BLaER1 treated with 17β-estradiol and CSF1 and Interleukin-3, amounts not matched to agents 10 nM and 100 nM (cell line): ENCODE results near the gene TMPRSS6.
A peak's percentile ranks its signal among the peaks of the same experiment; 100 is the strongest.

Experiments
- H3K27ac ChIP-seq, 11 experiments: shearing (Covaris generic); formaldehyde crosslinking; 2 replicates each; pipeline ENCODE4 v1.8.1; 2022
- H3K27me3 ChIP-seq, 11 experiments: shearing (Covaris generic); formaldehyde crosslinking; 2 replicates each; pipeline ENCODE4 v1.8.1; 2022
- H3K36me3 ChIP-seq, 11 experiments: shearing (Covaris generic); formaldehyde crosslinking; 2 replicates each; pipeline ENCODE4 v1.8.1; 2022
- H3K4me1 ChIP-seq, 10 experiments: shearing (Covaris generic); formaldehyde crosslinking; 2 replicates each; pipeline ENCODE4 v1.8.1; 2022
- H3K4me2 ChIP-seq, 11 experiments: shearing (Covaris generic); formaldehyde crosslinking; 2 replicates each; pipeline ENCODE4 v1.8.1; 2022
- H3K4me3 ChIP-seq, 10 experiments: shearing (Covaris generic); formaldehyde crosslinking; 2 replicates each; pipeline ENCODE4 v1.8.1; 2022
- H3K9ac ChIP-seq, 11 experiments: shearing (Covaris generic); formaldehyde crosslinking; 2 replicates each; pipeline ENCODE4 v1.8.1; 2022
- H3K9me3 ChIP-seq, 11 experiments: shearing (Covaris generic); formaldehyde crosslinking; replicated peaks in 1 of 11; 2 replicates each; pipeline ENCODE4 v1.8.1; 2022
- H4K20me1 ChIP-seq, 11 experiments: shearing (Covaris generic); formaldehyde crosslinking; 2 replicates each; pipeline ENCODE4 v1.8.1; 2022
- Cebpa-rat ChIP-seq, 11 experiments: shearing (Covaris generic); IDR thresholded peaks; 2 replicates each; pipeline ENCODE4 v1.8.1; 2022

TMPRSS6 gene

DNA sequence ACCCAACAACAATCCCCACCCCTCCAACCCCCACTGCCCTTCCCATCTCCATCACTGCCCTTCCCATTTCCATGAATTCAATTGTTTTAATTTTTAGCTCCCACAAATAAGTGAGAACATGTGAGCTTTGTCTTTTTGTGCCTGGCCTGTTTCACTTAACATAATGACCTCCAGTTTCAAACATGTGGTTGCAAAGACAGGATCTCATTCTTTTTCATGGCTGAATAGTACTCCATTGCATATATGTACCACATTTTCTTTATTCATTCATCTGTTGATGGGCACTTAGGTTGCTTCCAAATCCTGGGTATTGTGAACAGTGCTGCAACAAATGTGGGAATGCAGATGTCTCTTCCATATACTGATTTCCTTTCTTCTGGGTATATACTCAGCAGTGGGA, 41.2 kb upstream of the TMPRSS6 start:
- peaks cover 15 to 53% (median 43%) of the 10 kb centered on the region in 10 experiments for H3K4me1 ChIP-seq
- TF ChIP-seq Cebpa-rat (IDR thresholded peaks at IDR 0.05), result no peak
- H4K20me1 ChIP-seq, result peaks cover 0 to 7% (median 0%) of the 10 kb centered on the region in 11 experiments; a peak in 1 of 22 replicates
- H3K27me3 ChIP-seq, result peaks cover 0 to 2% (median 0%) of the 10 kb centered on the region in 11 experiments; a peak in 2 of 22 replicates
- no peaks in the 10 kb centered on the region for H3K36me3 ChIP-seq
- no peak overlapping the region for H3K9ac ChIP-seq
- H3K4me3 ChIP-seq, result no peak overlapping the region
- no peak overlapping the region for H3K4me2 ChIP-seq
- H3K27ac ChIP-seq, result no peak overlapping the region
- H3K9me3 ChIP-seq, result peaks cover 0 to 17% (median 5%) of the 10 kb centered on the region in 11 experiments; a peak in 10 of 22 replicates

DNA sequence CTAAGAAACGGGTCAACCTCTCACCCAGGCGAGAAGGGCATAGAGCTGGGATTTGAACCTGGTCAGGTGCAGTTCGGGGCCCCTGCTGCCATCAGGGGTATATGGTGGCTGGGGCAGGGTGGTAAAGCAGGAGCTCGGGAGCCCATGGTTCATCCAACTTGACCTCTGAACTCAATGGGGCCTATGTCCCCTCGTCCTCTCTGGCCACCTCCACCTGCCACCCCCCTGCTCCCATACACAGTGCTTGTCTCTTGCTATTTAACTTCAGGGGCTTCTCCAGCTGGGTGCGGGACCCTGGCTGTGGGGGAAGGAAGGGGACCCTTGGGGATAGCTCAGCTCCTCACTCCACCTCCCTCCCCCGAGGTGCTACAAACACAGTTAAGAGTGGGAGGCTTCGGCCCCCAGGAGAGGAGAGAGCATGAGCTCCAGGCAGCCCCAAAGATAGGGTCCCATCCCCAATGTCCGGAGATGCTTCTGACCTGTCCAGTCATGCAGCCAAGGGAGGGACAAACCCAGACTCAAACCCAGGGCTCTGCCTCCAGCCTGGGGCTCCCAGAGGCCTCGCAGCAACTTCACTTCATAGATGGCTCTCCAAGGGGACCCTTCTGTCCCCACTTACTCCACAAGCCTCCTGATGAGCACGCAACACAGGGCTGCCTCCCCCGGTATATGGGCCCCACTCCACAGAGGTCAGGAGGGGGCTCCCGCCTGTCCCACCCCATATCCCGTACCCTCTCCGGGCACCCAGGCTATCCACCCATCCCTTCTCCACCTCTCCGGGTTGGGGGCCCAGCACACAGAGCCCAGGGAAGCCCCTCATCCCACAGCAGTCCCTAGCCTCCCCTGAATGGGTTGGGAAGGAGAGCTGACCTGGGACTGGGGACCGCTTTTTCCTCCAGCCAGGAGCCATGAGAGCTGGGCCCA, 39.5 kb upstream of the TMPRSS6 start:
- Histone ChIP-seq H3K36me3 (no peaks in the 10 kb centered on the region), H3K4me2 (peak overlapping the region; percentile 61 to 87 (median 84)), H3K9ac (peak overlapping the region in 9 of 11 experiments; percentile 6 to 58 (median 43); a peak in 13 of 22 replicates), H3K27ac (no peak overlapping the region; a peak in 3 of 22 replicates), H3K27me3 (peaks cover 0 to 10% (median 0%) of the 10 kb centered on the region in 11 experiments; a peak in 2 of 22 replicates), H3K4me1 (peaks cover 25 to 58% (median 45%) of the 10 kb centered on the region in 10 experiments), H3K9me3 (peaks cover 0 to 10% (median 5%) of the 10 kb centered on the region in 11 experiments; a peak in 7 of 22 replicates), H3K4me3 (peak overlapping the region in 2 of 10 experiments; percentile 8 to 32; a peak in 2 of 20 replicates), H4K20me1 (peaks cover 0 to 7% (median 0%) of the 10 kb centered on the region in 11 experiments; a peak in 1 of 22 replicates)
- TF ChIP-seq Cebpa-rat (IDR thresholded peaks at IDR 0.05), result no peak

DNA sequence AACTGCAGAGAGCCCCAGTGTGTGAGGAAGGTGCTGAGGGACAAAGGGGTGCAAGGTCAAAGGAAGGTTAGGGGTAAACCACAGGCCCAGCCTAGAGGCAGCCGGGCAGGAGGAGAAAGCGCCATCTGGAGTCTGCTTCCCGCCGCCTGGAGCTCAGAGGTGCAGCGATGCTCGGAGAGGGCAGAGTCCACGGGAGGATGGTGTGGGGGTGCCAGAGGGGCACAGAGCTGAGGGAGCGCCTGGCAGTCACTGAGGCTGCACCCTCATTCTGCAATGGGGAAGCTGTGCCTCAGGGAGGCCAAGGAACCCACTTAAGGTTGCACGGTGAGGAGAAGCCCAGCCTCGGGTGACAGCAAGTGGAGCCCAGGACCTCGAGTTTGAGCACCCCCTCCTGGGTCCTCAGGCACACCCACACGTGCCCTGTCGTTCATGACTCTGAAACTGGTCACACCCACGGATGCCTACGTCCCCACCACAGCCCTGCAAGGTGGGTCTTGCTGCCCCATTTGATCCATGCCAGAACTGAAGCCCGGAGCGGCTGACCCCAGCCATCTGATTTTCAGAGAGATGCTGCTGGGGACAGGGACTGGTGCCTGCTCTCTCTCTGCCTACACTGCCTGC, 38.6 kb upstream of the TMPRSS6 start:
- no peak overlapping the region for H3K27ac ChIP-seq
- peaks cover 0 to 7% (median 0%) of the 10 kb centered on the region in 11 experiments; a peak in 1 of 22 replicates for H4K20me1 ChIP-seq
- H3K4me2 ChIP-seq, result peak overlapping the region in 8 of 11 experiments; percentile 77 to 87 (median 85); a peak in 18 of 22 replicates
- peaks cover 0 to 10% (median 5%) of the 10 kb centered on the region in 11 experiments; a peak in 7 of 22 replicates for H3K9me3 ChIP-seq
- H3K36me3 ChIP-seq, result no peaks in the 10 kb centered on the region
- H3K4me1 ChIP-seq, result peaks cover 25 to 58% (median 45%) of the 10 kb centered on the region in 10 experiments
- 0 out of 22 replicates have a peak overlapping the region, but pooled peaks of 1 of the 11 experiments have one; percentile 5 for H3K9ac ChIP-seq
- H3K4me3 ChIP-seq, result no peak overlapping the region
- H3K27me3 ChIP-seq, result peaks cover 0 to 10% (median 0%) of the 10 kb centered on the region in 11 experiments; a peak in 2 of 22 replicates
- no peak for TF ChIP-seq Cebpa-rat (IDR thresholded peaks at IDR 0.05)

DNA sequence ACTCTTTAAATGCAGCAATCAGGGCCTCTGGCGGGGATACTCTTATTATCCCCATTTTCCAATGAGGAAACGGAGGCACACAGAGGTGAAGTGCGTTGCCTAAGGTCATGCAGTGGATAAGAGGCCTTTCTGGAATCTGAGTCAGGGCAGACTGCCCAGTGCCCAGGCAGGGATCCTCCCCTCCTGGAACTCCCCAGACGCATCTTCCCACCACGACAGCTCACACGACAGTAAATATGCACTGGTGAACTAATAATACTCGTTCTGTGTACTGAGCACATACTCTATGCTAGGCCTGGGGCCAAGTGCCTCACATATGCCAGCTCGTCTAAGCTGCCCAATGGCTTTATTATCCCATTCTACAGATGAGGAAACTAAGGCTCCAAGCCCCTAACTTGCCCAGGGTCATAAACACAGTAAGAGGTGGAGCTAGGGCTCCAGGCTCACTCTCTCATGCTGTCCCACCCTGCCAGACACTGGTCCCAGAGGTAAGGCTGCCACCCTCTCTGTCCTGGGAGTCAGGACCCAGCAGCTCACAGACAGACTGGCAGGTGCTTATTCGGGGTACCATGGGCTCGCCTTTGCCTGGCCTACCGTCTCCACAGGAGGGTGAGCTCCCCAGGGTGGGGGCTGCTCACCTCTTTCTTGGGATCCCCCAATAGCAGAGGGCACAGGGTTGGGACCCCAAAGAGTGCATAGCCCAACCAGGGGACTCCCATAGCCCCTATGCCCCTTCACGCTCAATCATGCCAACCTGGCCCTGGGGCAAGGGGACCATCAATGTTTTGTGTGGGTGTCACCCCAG, 37.9 kb upstream of the TMPRSS6 start:
- Histone ChIP-seq H4K20me1 (peaks cover 0 to 7% (median 0%) of the 10 kb centered on the region in 11 experiments; a peak in 1 of 22 replicates), H3K9ac (0 out of 22 replicates have a peak overlapping the region, but pooled peaks of 1 of the 11 experiments have one; percentile 5), H3K9me3 (peaks cover 0 to 10% (median 5%) of the 10 kb centered on the region in 11 experiments; a peak in 7 of 22 replicates), H3K4me3 (no peak overlapping the region), H3K4me2 (peak overlapping the region in 8 of 11 experiments; percentile 77 to 87 (median 85); a peak in 15 of 22 replicates), H3K36me3 (no peaks in the 10 kb centered on the region), H3K27ac (no peak overlapping the region), H3K27me3 (peaks cover 0 to 10% (median 0%) of the 10 kb centered on the region in 11 experiments; a peak in 2 of 22 replicates), H3K4me1 (peaks cover 25 to 58% (median 45%) of the 10 kb centered on the region in 10 experiments)
- TF ChIP-seq Cebpa-rat (IDR thresholded peaks at IDR 0.05), result no peak

DNA sequence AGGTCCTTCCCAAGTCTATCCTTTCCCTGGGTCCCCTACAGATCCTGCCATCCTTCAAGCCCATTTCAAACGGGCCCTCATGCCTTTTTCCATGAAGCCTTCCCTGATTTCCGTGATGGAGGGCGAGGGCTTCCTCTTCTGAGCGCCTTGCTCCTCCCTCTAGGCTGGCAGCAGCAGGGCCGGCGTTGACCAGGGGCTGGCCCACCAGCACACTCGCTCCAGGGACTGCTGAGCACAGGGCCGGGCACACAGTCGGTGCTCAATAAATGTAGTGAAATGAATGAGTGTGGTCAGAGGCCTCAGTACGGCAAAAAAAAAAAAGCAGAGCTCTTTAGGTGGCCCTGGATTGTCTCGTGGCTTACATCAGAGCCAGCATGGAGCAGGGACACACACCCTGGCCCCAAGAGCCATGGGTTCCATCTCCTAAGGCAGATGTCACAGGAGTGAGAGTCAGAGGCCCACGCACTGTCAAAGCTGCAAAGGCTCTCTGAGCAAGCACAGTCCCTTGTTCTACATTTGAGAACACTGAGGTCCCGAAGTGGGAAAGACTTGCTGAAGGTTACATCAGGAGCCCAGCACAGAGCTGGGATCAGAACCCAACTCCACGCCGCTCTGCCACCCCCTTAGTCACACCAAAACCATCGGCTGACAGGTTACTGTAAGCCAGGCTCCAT, 37.1 kb upstream of the TMPRSS6 start:
- H3K27me3 ChIP-seq, result peaks cover 0 to 10% (median 0%) of the 10 kb centered on the region in 11 experiments; a peak in 2 of 22 replicates
- H3K9me3 ChIP-seq, result peaks cover 0 to 7% (median 2%) of the 10 kb centered on the region in 11 experiments; a peak in 7 of 22 replicates
- H4K20me1 ChIP-seq, result peaks cover 0 to 7% (median 0%) of the 10 kb centered on the region in 11 experiments; a peak in 1 of 22 replicates
- TF ChIP-seq Cebpa-rat (IDR thresholded peaks at IDR 0.05), result no peak
- no peak overlapping the region for H3K9ac ChIP-seq
- H3K36me3 ChIP-seq, result no peaks in the 10 kb centered on the region
- peaks cover 25 to 61% (median 45%) of the 10 kb centered on the region in 10 experiments for H3K4me1 ChIP-seq
- no peak overlapping the region for H3K4me3 ChIP-seq
- no peak overlapping the region for H3K27ac ChIP-seq
- peak overlapping the region in 2 of 11 experiments; percentile 83 to 89; a peak in 2 of 22 replicates for H3K4me2 ChIP-seq

DNA sequence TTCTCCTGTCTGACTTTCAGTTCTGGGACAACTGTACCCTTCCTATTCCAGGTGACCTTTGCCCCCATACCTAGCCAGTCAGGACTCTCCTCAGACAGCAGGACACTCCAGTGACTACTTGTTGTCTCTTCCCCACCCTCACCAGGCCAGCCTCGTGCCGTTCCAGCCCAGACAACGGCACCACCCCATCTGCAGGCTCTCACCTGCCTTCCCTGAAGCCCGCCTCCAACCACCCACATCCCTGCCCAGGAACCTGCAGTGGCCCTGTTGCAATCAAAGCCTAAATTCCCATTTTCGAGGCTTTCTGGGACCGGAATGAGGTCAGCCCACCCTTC, 36.5 kb upstream of the TMPRSS6 start:
- 0 out of 22 replicates have a peak overlapping the region, but pooled peaks of 1 of the 11 experiments have one; percentile 1 for H3K9ac ChIP-seq
- H3K27ac ChIP-seq, result no peak overlapping the region
- H3K36me3 ChIP-seq, result no peaks in the 10 kb centered on the region
- H3K9me3 ChIP-seq, result peaks cover 0 to 5% (median 0%) of the 10 kb centered on the region in 11 experiments; a peak in 3 of 22 replicates
- H3K4me1 ChIP-seq, result peaks cover 25 to 65% (median 45%) of the 10 kb centered on the region in 10 experiments
- H3K27me3 ChIP-seq, result peaks cover 0 to 10% (median 0%) of the 10 kb centered on the region in 11 experiments; a peak in 2 of 22 replicates
- peaks cover 0 to 7% (median 0%) of the 10 kb centered on the region in 11 experiments; a peak in 1 of 22 replicates for H4K20me1 ChIP-seq
- no peak for TF ChIP-seq Cebpa-rat (IDR thresholded peaks at IDR 0.05)
- H3K4me2 ChIP-seq, result peak overlapping the region in 9 of 11 experiments; percentile 77 to 92 (median 84); a peak in 16 of 22 replicates
- H3K4me3 ChIP-seq, result no peak overlapping the region
